ENCODE data around the gene NRP1.

Gene NRP1

DNA sequence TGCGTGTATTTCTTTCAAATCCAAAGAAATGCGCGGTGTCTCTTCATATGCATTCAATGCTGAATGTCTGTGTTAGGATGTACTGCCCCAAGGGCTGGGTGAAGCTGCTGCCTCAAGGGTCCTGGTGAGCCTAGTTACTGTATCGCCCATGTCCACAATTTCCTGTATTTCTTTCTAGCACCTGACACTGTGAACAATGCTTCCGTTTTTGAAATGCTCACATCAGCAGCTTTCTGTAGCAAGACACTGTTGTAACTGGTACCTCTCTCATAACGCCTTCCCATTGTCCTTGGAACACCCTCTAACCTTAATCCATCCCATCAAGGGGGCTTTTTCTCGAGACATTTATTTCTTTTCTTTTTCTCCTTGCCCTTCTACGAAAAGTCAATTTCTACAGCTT lies 25.1 kb downstream of the NRP1 start:
- TF ChIP-seq, protein P1, sequence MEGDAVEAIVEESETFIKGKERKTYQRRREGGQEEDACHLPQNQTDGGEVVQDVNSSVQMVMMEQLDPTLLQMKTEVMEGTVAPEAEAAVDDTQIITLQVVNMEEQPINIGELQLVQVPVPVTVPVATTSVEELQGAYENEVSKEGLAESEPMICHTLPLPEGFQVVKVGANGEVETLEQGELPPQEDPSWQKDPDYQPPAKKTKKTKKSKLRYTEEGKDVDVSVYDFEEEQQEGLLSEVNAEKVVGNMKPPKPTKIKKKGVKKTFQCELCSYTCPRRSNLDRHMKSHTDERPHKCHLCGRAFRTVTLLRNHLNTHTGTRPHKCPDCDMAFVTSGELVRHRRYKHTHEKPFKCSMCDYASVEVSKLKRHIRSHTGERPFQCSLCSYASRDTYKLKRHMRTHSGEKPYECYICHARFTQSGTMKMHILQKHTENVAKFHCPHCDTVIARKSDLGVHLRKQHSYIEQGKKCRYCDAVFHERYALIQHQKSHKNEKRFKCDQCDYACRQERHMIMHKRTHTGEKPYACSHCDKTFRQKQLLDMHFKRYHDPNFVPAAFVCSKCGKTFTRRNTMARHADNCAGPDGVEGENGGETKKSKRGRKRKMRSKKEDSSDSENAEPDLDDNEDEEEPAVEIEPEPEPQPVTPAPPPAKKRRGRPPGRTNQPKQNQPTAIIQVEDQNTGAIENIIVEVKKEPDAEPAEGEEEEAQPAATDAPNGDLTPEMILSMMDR (IDR thresholded peaks at IDR 0.05; ENCODE audit: borderline replicate concordance, control extremely low read depth, extremely low read depth, insufficient read depth, missing control alignments), result no peak
- DNase-seq (ENCODE audit: low spot score), result no peak
- in situ Hi-C loops (cut with MboI; ENCODE audit: low sequenced_read_pairs, unreplicated experiment), result no loop called here

DNA sequence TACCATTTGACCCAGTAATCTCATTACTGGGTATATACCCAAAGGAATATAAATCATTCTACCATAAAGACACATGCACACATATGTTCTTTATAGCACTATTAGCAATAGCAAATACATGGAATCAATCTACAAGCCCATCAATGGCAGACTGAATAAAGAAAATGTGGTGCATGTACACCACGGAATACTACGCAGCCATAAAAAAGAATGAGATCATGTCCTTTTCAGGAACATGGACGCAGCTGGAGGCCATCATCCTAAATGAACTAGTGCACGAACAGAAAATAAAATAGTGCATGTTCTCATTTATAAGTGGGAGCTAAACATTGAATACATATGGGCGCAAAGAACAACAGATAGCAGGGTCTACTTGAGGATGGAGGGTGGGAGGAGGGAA lies 26.6 kb downstream of the NRP1 start:
- in situ Hi-C loops (cut with MboI; ENCODE audit: low sequenced_read_pairs, unreplicated experiment), result no loop called here
- no peak for DNase-seq (ENCODE audit: low spot score)
- TF ChIP-seq, protein P1 (IDR thresholded peaks at IDR 0.05; ENCODE audit: borderline replicate concordance, control extremely low read depth, extremely low read depth, insufficient read depth, missing control alignments), result no peak

DNA sequence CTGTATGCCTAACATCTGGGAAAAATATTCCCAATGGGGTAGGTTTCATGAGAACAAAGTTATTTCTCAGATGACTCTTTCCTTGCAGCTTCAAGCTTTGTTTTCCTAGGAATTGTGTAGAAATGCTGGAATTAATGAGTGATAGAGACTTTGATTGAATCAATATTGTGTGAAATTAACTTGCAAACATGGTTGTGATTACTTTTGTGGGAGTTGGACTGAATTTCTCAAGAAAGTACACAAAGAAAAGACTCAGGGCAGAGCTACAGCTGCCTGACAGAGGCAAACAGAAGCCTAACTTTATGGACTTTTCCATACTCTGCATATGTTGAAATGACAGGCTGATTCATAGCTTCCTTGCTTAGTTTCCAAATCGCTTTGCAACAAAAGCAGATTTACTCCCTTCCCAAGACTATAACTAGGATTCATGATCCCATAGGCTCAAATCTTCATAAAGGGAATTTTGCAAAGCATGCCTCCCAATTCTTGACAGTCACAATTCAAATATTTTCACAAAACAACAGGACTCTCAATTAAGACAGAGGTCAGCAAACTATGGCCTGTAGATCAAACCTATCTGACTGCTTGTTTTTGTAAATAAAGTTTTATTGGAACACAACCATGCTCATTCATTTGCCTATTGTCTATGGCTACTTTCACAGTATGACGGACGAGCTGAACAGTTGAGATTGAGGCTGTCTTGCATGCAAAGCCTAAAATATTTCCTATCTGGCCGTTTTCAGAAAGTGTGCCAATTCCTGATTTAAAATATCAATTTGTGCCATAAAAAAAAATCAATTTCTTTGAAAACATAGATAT lies 27.6 kb downstream of the NRP1 start:
- no peak for DNase-seq (ENCODE audit: low spot score)
- TF ChIP-seq, protein P1 (IDR thresholded peaks at IDR 0.05; ENCODE audit: borderline replicate concordance, control extremely low read depth, extremely low read depth, insufficient read depth, missing control alignments), result no peak
- in situ Hi-C loops (cut with MboI; ENCODE audit: low sequenced_read_pairs, unreplicated experiment), result no loop called here

DNA sequence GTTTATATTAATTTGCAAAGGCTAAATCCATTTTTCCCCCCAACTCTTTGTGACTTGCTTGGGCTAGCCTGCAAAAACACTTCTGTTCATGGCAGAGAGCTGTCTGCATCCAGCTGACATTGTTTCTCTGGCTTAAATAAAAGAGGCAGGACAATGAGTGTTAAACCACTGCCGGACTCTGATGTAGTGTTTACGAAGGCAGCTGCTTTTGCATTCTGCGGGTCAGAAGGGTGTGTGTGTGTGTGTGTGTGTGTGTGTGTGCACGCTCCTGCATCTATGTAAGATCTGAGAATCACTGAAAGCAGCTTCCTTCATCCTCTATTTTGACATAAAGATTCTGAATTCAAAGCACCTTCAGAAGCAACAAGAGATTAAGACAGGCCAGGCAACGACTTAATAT lies 28.3 kb downstream of the NRP1 start:
- TF ChIP-seq, protein P1 (IDR thresholded peaks at IDR 0.05; ENCODE audit: borderline replicate concordance, control extremely low read depth, extremely low read depth, insufficient read depth, missing control alignments), result no peak
- DNase-seq (ENCODE audit: low spot score), result no peak
- in situ Hi-C loops (cut with MboI; ENCODE audit: low sequenced_read_pairs, unreplicated experiment), result no loop called here

DNA sequence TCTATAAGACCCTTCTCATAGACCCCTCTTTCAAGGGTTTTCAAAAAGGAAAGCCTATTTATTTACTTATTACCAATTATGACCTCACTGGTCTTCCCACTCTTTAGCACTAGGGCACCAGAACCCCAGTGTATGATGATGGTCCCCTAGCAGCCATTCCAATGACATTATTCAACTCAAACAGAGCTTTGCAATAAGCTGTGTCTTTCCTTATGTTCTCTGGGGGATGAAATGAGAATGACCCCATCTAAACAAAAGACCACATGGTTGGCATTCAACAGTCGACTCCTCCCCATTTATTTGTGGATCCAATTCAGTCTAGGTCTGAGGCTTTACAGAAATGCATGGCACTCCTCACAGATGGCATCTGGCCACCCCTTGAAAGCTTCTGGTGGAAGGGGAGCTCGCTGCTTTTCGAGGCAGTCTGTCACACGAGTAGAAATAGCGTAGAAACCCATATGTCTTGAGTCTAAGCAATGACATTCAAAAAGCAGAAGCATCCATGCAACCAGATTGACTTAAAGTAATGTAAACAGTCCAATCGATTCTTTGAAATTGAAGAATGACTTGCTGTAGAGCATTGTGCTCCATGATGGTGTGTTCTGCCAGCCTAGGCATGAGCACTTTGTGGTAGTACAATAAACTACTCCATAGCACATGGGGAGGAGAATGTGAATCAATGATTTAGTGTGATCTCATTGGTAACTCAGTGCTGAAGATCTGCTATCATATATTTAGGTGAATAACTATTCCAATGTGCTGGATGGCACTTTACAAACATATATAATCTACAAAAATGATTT lies 29.8 kb downstream of the NRP1 start:
- in situ Hi-C loops (cut with MboI; ENCODE audit: low sequenced_read_pairs, unreplicated experiment), result no loop called here
- TF ChIP-seq, protein P1 (IDR thresholded peaks at IDR 0.05; ENCODE audit: borderline replicate concordance, control extremely low read depth, extremely low read depth, insufficient read depth, missing control alignments), result no peak
- no peak for DNase-seq (ENCODE audit: low spot score)

DNA sequence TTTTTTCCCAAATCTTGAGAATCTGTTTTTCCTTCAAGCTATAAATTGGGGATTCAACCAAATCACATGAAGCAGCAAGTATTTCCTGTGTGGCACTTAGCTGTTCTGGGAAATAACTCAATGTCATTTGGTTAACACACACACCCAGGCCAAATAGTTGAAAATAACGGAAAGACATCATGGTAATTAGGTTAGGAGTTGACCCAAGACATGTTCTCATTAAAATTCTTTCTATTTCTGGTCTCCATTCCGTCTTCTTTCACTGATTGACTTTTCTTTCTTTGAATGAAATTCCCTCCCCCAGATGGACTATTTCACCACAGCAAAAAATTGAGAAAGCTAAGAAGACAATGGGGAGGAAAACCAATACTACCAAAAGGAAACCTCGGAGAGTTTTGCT lies 30.5 kb downstream of the NRP1 start:
- TF ChIP-seq, protein P1 (IDR thresholded peaks at IDR 0.05; ENCODE audit: borderline replicate concordance, control extremely low read depth, extremely low read depth, insufficient read depth, missing control alignments), result no peak
- in situ Hi-C loops (cut with MboI; ENCODE audit: low sequenced_read_pairs, unreplicated experiment), result no loop called here
- no peak for DNase-seq (ENCODE audit: low spot score)

Measured in GM13976 (cell line).